ENCODE data around the gene SCRN2. TPM values are rescaled to one million over a fixed set of nuclear protein-coding genes. Genes with fewer than 3 reads are reported as not detected.

The SCRN2 gene
- total and polyA plus RNA-seq, 2 experiments from 2014 or later = 40.6 to 45.5 TPM

DNA sequence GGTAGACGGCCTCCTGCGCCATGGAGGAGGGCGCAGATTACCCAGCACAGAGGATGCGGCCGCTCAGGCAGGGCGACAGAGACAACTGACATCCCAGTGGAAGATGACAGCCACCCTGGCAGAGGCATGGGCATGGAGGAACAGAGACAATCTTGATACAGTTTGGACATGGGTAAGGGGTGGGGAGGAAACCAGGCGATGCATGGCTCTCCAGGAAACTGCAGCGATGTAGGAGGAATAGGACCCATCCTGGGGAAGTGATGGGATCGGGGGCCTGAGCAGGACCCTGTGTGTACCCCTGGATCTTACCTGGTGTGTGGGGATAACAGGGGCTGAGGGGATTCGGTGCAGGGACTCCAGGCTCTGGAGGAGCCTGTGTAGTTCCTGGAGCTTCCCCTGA, 24.1 kb downstream of the SCRN2 start:
- no peak for TF ChIP-seq STAT1 (IDR thresholded peaks at IDR 0.05; ENCODE audit: unreplicated experiment)
- TF ChIP-seq, protein P1, sequence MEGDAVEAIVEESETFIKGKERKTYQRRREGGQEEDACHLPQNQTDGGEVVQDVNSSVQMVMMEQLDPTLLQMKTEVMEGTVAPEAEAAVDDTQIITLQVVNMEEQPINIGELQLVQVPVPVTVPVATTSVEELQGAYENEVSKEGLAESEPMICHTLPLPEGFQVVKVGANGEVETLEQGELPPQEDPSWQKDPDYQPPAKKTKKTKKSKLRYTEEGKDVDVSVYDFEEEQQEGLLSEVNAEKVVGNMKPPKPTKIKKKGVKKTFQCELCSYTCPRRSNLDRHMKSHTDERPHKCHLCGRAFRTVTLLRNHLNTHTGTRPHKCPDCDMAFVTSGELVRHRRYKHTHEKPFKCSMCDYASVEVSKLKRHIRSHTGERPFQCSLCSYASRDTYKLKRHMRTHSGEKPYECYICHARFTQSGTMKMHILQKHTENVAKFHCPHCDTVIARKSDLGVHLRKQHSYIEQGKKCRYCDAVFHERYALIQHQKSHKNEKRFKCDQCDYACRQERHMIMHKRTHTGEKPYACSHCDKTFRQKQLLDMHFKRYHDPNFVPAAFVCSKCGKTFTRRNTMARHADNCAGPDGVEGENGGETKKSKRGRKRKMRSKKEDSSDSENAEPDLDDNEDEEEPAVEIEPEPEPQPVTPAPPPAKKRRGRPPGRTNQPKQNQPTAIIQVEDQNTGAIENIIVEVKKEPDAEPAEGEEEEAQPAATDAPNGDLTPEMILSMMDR (conservative IDR thresholded peaks at IDR 0.05; ENCODE audit: low read depth in 2 of 2) = no peak
- TF ChIP-seq CREB1 (CRISPR knock-in tag; IDR thresholded peaks at IDR 0.05; ENCODE audit: low read depth) = no peak
- TF ChIP-seq, protein P2, sequence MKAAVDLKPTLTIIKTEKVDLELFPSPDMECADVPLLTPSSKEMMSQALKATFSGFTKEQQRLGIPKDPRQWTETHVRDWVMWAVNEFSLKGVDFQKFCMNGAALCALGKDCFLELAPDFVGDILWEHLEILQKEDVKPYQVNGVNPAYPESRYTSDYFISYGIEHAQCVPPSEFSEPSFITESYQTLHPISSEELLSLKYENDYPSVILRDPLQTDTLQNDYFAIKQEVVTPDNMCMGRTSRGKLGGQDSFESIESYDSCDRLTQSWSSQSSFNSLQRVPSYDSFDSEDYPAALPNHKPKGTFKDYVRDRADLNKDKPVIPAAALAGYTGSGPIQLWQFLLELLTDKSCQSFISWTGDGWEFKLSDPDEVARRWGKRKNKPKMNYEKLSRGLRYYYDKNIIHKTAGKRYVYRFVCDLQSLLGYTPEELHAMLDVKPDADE (IDR thresholded peaks at IDR 0.05) = no peak
- no peak for TF ChIP-seq ZNF114 (CRISPR knock-in tag; IDR thresholded peaks at IDR 0.05)
- TF ChIP-seq, protein P3, sequence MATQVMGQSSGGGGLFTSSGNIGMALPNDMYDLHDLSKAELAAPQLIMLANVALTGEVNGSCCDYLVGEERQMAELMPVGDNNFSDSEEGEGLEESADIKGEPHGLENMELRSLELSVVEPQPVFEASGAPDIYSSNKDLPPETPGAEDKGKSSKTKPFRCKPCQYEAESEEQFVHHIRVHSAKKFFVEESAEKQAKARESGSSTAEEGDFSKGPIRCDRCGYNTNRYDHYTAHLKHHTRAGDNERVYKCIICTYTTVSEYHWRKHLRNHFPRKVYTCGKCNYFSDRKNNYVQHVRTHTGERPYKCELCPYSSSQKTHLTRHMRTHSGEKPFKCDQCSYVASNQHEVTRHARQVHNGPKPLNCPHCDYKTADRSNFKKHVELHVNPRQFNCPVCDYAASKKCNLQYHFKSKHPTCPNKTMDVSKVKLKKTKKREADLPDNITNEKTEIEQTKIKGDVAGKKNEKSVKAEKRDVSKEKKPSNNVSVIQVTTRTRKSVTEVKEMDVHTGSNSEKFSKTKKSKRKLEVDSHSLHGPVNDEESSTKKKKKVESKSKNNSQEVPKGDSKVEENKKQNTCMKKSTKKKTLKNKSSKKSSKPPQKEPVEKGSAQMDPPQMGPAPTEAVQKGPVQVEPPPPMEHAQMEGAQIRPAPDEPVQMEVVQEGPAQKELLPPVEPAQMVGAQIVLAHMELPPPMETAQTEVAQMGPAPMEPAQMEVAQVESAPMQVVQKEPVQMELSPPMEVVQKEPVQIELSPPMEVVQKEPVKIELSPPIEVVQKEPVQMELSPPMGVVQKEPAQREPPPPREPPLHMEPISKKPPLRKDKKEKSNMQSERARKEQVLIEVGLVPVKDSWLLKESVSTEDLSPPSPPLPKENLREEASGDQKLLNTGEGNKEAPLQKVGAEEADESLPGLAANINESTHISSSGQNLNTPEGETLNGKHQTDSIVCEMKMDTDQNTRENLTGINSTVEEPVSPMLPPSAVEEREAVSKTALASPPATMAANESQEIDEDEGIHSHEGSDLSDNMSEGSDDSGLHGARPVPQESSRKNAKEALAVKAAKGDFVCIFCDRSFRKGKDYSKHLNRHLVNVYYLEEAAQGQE (IDR thresholded peaks at IDR 0.05; ENCODE audit: unreplicated experiment) = no peak
- TF ChIP-seq NANOG (IDR thresholded peaks at IDR 0.05; ENCODE audit: borderline replicate concordance) = no peak
- no peak for TF ChIP-seq EZH2 (IDR thresholded peaks at IDR 0.05; ENCODE audit: low read depth, unreplicated experiment)
- TF ChIP-seq EZH2phosphoT487 (IDR thresholded peaks at IDR 0.05; ENCODE audit: unreplicated experiment) = no peak
- TF ChIP-seq POLR2AphosphoS5 (IDR thresholded peaks at IDR 0.05; ENCODE audit: low read depth) = no peak
- ATAC-seq = no peak
- Histone ChIP-seq H3K4me3 (no peak overlapping the region), H3K9me2 (ENCODE audit: insufficient read depth) (no peaks in the 10 kb centered on the region), H3K36me3 (ENCODE audit: insufficient read depth) (no peaks in the 10 kb centered on the region), H4K20me1 (replicated peaks; ENCODE audit: insufficient read depth) (no peaks in the 10 kb centered on the region), H3K4me1 (ENCODE audit: insufficient read depth) (peaks cover 7% of the 10 kb centered on the region; the same call in 1 of the 2 replicates), H3K27ac (ENCODE audit: low read depth) (no peak overlapping the region), H2AFZ (no peak overlapping the region), H3K27me3 (ENCODE audit: insufficient read depth) (no peaks in the 10 kb centered on the region), H3F3A (replicated peaks; ENCODE audit: low read depth) (no peaks in the 10 kb centered on the region), H3K79me2 (replicated peaks; ENCODE audit: insufficient read depth) (no peaks in the 10 kb centered on the region), H3K4me2 (no peak overlapping the region)
- H3K9me3 Mint-ChIP-seq = no peaks in the 10 kb centered on the region; the same call in 2 of the 3 replicates
- peaks cover 8% of the 10 kb centered on the region for H3K4me1 Mint-ChIP-seq
- peaks cover 3% of the 10 kb centered on the region; the same call in 1 of the 3 replicates for H3K36me3 Mint-ChIP-seq (ENCODE audit: low read depth)
- no peak overlapping the region for H3K4me3 Mint-ChIP-seq
- peaks cover 9% of the 10 kb centered on the region for H3K27me3 Mint-ChIP-seq (ENCODE audit: insufficient read depth, low read depth, poor library complexity)
- DNase-seq (ENCODE audit: low spot score) = no peak
- no peak overlapping the region for H3K27ac Mint-ChIP-seq
